Activated CD4-positive, alpha-beta T cell treated with anti-CD3 and anti-CD28 coated beads, Interleukin-2, amount 50 U/mL, for 1 hour (primary cell): ENCODE measurements around the gene PTPN11.
A peak's percentile ranks its signal among the peaks of the same experiment; 100 is the strongest.
"Not testable (repeated sequence)": the region's sequence is repeated elsewhere in the genome, so short reads cannot be mapped to it uniquely, and the experiment has no call there.

Experiments
- DNase-seq: peaks from one replicate; pipeline ENCODE4 v3.0.0-alpha.2; 2020

PTPN11 gene

GRCh38 chr12:112418608-112419296 lies at the start of gene PTPN11:
TSS of gene PTPN11 (plus strand) at chr12:112418947. CDS start at chr12:112419112, 165 bp downstream.
- DNase-seq: peak; percentile 89

GRCh38 chr12:112370199-112370598 lies 48.5 kb upstream of the PTPN11 start:
- DNase-seq: no peak

GRCh38 chr12:112370868-112371510 lies 47.8 kb upstream of the PTPN11 start:
- DNase-seq: no peak

GRCh38 chr12:112374166-112374740 lies 44.5 kb upstream of the PTPN11 start:
- DNase-seq: no peak

DNA sequence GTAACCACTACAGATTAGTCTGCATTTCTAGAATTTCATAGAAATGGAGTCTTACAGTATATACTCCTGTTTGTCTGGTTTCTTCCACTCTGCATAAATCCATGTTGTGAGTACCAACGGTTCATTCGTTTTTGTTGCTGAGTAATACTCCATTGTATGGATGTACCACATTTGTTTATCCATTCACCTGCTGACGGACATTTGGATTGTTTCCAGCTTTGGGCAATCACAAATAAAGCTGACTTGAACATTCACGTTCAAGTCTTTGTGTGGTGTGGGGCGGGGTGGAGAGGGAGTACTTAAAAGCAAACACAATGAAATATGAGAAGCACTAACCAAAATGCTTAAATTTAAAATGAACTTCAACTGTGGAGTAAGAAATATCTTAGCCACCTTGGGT lies 43.6 kb upstream of the PTPN11 start:
- DNase-seq: no peak

- no peak for DNase-seq
Measured at GRCh38 chr12:112380663-112381405, 37.9 kb upstream of the PTPN11 start.

GRCh38 chr12:112381406-112381882 lies 37.3 kb upstream of the PTPN11 start:
- DNase-seq: peak; percentile 7

GRCh38 chr12:112381883-112382796 lies 36.6 kb upstream of the PTPN11 start, which contains the start of gene HECTD4:
TSS of gene HECTD4 (minus strand) at chr12:112382431. CDS start at chr12:112382128, 303 bp downstream.
- DNase-seq: peak; percentile 93

DNA sequence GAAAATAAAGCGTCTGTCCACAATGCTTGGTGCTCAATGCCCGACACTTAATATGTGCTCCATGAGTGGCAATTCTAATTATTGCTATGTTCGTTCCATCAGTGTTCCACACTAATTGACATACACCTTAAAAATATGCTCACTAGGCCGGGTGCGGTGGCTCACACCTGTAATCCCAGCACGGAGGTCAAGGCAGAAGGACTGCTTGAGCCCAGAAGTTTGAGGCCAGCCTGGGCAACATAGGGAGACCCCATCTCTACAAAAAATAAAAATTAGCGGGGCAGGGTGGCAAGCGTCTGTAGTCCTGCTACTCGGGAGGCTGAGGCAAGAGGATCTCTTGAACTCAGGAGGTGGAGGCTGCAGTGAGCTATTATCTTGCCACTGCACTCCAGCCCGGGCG lies 35.9 kb upstream of the PTPN11 start:
- DNase-seq: no peak

DNA sequence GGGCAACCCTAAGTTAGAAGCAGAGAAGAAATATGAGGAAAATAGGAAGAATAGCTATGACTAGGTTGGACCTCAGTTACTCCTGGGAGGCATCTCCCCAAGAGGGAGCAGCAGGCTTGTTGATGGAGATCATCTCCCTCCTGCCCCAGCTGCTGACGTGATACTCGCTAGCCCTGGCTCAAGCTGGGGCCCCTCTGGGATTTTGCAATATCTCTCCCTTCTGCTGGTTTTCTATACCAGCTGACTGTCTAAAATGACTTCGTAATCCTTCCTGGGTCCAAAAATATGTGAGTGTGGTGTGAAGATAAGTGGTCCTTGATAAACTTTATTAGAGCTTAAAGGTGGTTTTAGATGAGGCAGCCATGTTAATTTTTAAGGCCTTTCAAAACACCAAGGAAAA lies 32.0 kb upstream of the PTPN11 start:
- no peak for DNase-seq

DNA sequence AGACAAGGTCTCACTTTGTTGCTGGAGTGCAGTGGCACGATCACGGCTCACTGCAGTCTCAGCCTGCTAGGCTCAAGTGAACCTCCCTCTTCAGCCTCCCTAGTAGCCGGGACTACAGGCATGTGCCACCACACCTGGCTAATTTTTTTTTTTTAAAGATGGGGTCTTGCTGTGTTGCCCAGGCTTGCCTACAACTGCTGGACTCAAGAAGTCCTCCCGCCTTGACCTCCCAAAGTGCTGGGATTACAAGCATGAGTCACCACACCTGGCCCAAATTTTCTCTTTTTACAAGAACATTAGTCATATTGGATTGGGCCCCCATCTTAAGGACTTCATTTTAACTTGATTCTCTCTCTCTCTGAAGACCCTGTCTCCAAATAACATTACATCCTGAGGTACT lies 29.5 kb upstream of the PTPN11 start:
- DNase-seq: no peak

- DNase-seq: not testable (repeated sequence)
Measured at GRCh38 chr12:112389922-112390654, 28.7 kb upstream of the PTPN11 start.

DNA sequence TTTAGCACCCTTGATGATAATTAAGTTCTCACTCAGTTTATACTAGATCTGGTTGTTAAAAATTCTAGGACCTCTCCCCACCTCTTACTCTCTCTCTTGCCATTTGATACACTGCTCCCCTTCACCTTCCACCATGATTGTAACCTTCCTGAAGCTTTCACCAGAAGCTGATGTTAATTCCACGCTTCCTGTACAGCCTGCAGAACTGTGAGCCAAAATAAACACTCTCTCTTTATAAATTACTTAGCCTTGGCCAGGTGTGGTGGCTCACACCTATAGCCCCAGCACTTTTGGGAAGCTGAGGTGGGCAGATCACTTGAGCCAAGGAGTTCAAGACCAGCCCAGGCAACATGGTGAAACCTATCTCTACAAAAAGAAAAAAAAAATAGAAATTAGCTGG lies 25.4 kb upstream of the PTPN11 start:
- no peak for DNase-seq

DNA sequence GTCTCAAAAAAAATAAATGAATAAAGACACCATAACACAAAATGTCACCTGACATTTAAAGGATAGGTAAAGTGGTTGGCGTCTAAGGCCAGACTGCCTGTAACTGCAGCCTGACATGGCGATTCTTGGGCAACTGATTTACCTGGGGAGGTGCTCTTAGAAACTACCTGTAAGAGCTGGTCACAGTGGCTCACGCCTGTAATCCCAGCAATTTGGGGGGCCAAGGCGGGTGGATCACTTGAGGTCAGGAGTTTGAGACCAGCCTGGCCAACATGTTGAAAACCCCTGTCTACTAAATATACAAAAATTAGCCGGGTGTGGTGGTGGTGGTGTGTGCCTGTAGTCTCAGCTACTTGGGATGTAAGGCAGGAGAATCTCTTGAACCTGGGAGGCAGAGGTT lies 17.7 kb upstream of the PTPN11 start:
- no peak for DNase-seq

DNA sequence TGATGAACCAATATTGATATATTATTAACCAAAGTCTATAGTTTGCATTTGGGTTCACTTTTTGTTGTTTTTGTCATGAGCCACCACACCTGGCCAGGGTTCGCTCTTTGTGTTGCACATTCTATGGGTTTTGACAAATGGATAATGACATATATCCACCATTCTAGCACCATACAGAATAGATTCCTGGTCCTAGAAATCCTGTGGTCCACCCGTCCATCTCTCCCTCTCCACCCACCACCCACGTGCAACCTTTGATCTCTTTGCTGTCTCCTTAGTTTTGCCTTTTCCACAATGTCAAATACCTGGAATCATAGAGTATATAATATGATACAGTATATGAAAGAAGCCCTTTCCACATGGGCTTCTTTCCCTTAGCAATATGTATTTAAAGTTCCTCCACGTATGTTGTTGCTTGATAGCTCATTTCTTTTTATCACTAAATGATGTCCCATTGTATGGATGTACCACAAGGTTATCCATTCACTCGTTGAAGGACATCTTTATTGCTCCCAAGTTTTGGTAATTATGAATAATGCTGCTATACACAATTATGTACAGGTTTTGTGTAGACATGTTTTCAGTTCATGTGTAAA lies 16.7 kb upstream of the PTPN11 start:
- no peak for DNase-seq

- DNase-seq: no peak
Measured at GRCh38 chr12:112406519-112407488, 11.9 kb upstream of the PTPN11 start.

DNA sequence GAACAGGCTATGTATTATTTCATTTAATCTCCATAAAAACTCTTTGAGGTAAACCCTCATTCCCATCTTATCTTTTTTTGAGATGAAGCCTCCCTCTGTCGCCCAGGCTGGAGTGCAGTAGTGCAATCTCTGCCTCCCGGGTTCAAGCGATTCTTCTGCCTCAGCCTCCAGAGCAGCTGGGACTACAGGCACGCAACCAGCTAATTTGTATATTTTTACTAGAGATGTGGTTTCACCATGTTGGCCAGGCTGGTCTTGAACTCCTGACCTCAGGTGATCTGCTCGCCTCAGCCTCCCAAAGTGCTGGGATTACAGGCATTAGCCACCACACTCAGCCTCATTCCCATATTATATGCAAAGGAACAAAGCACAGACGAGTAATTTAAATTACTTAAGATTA lies 11.1 kb upstream of the PTPN11 start:
- DNase-seq: not testable (repeated sequence)

DNA sequence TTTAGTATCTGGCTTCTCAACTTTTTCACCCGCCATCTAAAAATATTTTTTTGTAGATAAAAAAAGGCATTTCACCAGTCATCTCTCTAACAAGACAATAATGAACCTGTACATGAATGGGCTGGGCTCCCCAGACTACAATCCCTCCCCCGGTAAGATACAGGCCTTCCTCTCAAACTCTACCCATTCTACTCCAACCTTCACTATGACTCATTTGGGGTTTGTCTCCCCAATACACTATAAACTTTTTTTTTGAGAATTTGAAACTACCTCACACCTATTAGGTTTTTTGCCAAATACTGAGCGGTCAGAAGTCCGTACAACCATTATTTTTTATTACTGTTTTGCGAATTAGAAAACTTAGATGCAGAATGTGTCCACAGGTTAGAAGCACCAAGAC lies 10.1 kb upstream of the PTPN11 start:
- DNase-seq: peak; percentile 20

GRCh38 chr12:112409064-112409905 lies 9.5 kb upstream of the PTPN11 start, which contains the start of gene RPL6:
TSS of gene RPL6 (minus strand) at chr12:112409605. CDS start at chr12:112408656, 949 bp downstream.
- DNase-seq: peak; percentile 62
